Urothelium cell line (cell line): ENCODE data around the gene PCDHGC3.
"Not testable (repeated sequence)": the region's sequence is repeated elsewhere in the genome, so short reads cannot be mapped to it uniquely, and the experiment has no call there.

Source experiments
- DNase-seq: peaks from one replicate; pipeline ENCODE4 v3.0.0; 2011; ENCODE audit warnings: low spot score, mixed read lengths
- FAIRE-seq: peaks from 2 replicates; lab custom pipeline; 2011; peaks lifted over from hg19 to GRCh38; lab: Jason Lieb, UNC

Gene PCDHGC3

GRCh38 chr5:141475625-141476131 is at the start of gene PCDHGC3:
TSS of gene PCDHGC3 (plus strand) at chr5:141475966. CDS start at chr5:141476117, 151 bp downstream.
- DNase-seq = peak; percentile 91
- FAIRE-seq = no peak

DNA sequence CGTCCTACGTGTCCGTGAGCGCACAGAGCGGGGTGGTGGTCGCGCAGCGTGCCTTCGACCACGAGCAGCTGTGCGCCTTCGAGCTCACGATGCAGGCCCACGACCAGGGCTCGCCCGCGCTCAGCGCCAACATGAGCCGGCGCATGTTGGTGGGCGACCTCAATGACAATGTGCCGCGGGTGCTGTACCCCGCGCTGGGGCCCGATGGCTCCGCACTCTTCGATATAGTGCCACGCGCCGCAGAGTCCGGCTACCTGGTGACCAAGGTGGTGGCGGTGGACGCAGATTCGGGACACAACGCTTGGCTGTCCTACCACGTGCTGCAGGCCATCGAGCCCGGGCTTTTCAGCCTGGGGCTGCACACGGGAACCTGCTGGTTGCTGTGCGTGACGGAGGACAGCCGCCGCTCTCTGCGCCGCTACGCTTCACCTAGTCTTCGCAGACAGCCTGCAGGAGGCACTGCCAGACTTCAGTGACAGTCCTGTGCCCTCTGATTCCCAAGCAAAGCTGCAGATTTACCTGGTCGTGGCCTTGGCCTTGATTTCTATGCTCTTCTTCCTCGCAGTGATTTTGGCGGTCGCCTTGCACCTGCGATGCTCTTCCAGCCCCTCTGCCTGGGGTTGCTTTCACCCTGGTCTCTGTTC is 47.9 kb upstream of the PCDHGC3 start:
- no peak for FAIRE-seq
- no peak for DNase-seq

- no peak for DNase-seq
These were observed 45.2 kb upstream of the PCDHGC3 start, which contains the start of gene PCDHGA12 for GRCh38 chr5:141430332-141431113. TSS of gene PCDHGA12 (plus strand) at chr5:141430507. CDS start at chr5:141430760, 253 bp downstream.

GRCh38 chr5:141431286-141431685 is 44.5 kb upstream of the PCDHGC3 start:
- FAIRE-seq = no peak
- no peak for DNase-seq

More at GRCh38 chr5:141430332-141431113, 45.2 kb upstream of the PCDHGC3 start, which contains the start of gene PCDHGA12:
- FAIRE-seq = no peak

DNA sequence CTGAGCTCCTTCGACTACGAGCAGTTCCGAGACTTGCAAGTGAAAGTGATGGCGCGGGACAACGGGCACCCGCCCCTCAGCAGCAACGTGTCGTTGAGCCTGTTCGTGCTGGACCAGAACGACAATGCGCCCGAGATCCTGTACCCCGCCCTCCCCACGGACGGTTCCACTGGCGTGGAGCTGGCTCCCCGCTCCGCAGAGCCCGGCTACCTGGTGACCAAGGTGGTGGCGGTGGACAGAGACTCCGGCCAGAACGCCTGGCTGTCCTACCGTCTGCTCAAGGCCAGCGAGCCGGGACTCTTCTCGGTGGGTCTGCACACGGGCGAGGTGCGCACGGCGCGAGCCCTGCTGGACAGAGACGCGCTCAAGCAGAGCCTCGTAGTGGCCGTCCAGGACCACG is 43.5 kb upstream of the PCDHGC3 start:
- not testable (repeated sequence) for FAIRE-seq, DNase-seq

DNA sequence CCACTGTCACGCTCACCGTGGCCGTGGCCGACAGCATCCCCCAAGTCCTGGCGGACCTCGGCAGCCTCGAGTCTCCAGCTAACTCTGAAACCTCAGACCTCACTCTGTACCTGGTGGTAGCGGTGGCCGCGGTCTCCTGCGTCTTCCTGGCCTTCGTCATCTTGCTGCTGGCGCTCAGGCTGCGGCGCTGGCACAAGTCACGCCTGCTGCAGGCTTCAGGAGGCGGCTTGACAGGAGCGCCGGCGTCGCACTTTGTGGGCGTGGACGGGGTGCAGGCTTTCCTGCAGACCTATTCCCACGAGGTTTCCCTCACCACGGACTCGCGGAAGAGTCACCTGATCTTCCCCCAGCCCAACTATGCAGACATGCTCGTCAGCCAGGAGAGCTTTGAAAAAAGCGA is 43.0 kb upstream of the PCDHGC3 start:
- FAIRE-seq, DNase-seq: not testable (repeated sequence)

GRCh38 chr5:141434006-141434405 is 41.8 kb upstream of the PCDHGC3 start:
- DNase-seq (no peak), FAIRE-seq (no peak)

GRCh38 chr5:141437221-141437620 is 38.5 kb upstream of the PCDHGC3 start:
- FAIRE-seq (no peak), DNase-seq (no peak)

DNA sequence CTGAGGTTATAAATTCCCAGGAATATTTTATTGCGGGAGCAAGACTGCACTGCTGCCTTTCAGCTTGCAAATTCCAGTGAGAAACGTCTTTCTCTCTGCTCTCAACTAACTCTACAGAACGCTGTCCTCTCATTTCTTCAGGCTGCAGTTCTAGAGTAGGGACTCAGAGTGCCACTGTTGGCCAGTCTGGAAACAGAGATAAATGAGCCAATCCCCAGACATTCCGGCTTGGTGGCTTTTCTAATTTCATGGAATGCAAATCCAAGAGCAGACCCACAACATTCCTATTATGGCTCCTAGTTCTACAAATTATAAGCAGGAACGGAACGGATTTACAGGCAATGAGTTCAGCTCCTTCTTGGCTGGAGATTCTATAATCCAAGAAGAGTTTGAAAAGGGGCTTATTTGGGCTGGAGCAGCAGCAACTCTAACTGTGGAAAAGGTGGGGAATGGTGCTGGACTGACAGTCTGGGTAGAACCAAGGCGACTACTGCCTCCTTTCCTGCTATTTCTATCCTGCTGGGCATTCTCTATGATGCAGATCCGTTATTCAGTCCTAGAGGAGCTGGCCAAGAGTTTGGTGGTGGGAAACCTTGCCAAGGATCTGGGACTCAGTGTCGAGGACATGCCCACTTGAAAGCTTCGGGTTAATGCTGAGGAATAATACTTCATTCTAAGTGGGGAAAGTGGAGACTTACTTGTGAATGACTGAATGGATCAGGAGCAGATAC is 36.2 kb upstream of the PCDHGC3 start:
- DNase-seq (no peak), FAIRE-seq (no peak)

DNA sequence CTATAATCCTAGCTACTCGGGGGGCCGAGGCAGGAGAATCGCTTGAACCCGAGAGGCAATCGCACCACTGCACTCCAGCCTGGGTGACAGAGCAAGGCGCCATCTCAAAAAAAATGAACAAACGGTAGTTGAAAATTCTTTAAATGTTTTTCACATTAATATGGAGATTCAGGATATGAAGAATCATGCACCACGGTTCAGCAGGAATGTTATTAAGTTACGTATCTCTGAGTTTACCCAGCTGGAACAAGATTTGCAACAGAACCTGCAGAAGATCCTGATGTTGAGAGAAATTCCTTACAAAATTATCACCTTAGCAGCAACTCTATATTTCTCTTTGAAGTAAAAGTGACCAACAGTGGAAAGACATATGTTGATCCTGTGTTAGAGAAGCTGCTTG is 35.4 kb upstream of the PCDHGC3 start:
- FAIRE-seq = no peak
- no peak for DNase-seq

GRCh38 chr5:141441571-141442170 is 34.1 kb upstream of the PCDHGC3 start:
- DNase-seq (no peak), FAIRE-seq (no peak)

DNA sequence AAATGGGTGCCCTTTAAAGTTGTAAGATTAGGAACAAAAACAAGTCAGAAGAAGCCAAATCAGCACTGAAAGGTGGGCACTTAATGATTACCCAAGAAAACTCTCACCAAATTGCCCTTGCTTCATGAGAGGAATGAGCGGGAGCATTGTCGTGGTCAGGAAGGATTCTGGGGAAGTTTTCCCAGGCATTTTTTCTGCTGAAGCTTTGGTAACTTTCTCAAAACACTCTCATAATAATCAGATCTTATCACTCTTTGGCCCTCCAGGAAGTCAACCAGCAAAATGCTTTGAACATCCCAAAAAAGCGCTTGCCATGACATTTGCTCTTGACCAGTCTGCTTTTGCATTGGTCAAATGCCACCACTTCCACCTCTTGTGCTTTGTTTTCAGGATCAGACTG is 10.4 kb upstream of the PCDHGC3 start:
- DNase-seq (no peak), FAIRE-seq (no peak)

DNA sequence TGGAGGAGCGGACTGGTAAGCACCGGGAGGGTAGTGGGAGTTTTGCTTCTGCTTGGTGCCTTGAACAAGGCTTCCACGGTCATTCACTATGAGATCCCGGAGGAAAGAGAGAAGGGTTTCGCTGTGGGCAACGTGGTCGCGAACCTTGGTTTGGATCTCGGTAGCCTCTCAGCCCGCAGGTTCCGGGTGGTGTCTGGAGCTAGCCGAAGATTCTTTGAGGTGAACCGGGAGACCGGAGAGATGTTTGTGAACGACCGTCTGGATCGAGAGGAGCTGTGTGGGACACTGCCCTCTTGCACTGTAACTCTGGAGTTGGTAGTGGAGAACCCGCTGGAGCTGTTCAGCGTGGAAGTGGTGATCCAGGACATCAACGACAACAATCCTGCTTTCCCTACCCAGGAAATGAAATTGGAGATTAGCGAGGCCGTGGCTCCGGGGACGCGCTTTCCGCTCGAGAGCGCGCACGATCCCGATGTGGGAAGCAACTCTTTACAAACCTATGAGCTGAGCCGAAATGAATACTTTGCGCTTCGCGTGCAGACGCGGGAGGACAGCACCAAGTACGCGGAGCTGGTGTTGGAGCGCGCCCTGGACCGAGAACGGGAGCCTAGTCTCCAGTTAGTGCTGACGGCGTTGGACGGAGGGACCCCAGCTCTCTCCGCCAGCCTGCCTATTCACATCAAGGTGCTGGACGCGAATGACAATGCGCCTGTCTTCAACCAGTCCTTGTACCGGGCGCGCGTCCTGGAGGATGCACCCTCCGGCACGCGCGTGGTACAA is 556 bp downstream of the PCDHGC3 start:
- DNase-seq (peak; percentile 55), FAIRE-seq (no peak)

DNA sequence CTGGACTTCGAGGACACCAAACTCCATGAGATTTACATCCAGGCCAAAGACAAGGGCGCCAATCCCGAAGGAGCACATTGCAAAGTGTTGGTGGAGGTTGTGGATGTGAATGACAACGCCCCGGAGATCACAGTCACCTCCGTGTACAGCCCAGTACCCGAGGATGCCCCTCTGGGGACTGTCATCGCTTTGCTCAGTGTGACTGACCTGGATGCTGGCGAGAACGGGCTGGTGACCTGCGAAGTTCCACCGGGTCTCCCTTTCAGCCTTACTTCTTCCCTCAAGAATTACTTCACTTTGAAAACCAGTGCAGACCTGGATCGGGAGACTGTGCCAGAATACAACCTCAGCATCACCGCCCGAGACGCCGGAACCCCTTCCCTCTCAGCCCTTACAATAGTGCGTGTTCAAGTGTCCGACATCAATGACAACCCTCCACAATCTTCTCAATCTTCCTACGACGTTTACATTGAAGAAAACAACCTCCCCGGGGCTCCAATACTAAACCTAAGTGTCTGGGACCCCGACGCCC is 1.3 kb downstream of the PCDHGC3 start:
- DNase-seq (no peak), FAIRE-seq (no peak)

GRCh38 chr5:141477815-141478214 is 2.0 kb downstream of the PCDHGC3 start:
- DNase-seq (no peak), FAIRE-seq (no peak)

DNA sequence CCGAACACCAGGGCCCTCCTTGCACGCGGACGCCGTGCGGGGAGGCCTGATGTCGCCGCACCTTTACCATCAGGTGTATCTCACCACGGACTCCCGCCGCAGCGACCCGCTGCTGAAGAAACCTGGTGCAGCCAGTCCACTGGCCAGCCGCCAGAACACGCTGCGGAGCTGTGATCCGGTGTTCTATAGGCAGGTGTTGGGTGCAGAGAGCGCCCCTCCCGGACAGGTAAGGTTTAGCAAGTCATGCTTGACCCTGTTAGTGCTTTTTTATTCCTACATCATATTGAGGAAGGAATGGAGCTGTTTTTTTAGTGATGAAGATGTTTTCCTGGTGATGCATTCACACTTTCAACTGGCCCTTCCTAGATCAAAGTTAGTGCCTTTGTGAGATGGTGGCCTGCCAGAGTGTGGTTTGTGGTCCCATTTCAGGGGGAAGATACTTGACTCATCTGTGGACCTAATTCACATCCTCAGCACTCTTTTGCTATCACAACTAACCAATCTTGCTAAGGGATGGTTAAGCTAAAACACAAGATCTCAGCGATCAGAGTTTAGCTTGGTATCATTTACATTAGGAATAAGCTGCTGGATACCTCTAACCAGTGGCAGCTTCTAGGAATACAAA is 2.7 kb downstream of the PCDHGC3 start:
- no peak for DNase-seq
- FAIRE-seq = no peak

GRCh38 chr5:141479776-141480175 is 4.0 kb downstream of the PCDHGC3 start:
- DNase-seq = no peak
- FAIRE-seq = no peak

GRCh38 chr5:141483902-141484301 is 8.1 kb downstream of the PCDHGC3 start:
- DNase-seq (no peak), FAIRE-seq (no peak)

GRCh38 chr5:141484310-141484640 is 8.5 kb downstream of the PCDHGC3 start:
- DNase-seq (no peak), FAIRE-seq (no peak)
